IMR-90 (cell line): ENCODE data around the gene TIAM1. TPM values are rescaled to one million over a fixed set of nuclear protein-coding genes. Genes with fewer than 3 reads are reported as not detected.

Experiments
- ATAC-seq: fragments of 200-7000 bp; cut with Tn5 transposase; 2 replicates; pipeline ENCODE4 v1.9.1; 2020; ENCODE audit warnings: low read depth, mild to moderate bottlenecking, moderate library complexity
- BruUV-seq: library from RNA; stranded (reverse); fragments of 400-500 nt; replicated peaks from 2 replicates; lab custom pipeline; 2021; lab: Mats Ljungman, UMichigan
- CTCF ChIA-PET: fragments of 300-600 bp; formaldehyde crosslinking; extraction: SDS; loops from one replicate; lab custom pipeline; 2021; ENCODE audit warnings: antibody characterized with exemption; lab: Yijun Ruan, JAX
- POLR2A ChIA-PET: fragments of 300-600 bp; sonication (Branson Sonifier 250); formaldehyde crosslinking; loops from one replicate; lab custom pipeline; 2022; ENCODE audit warnings: antibody characterized with exemption; ENCODE audit not compliant: unreplicated experiment; lab: Charles Lee
- DNase-seq: peaks from one replicate; pipeline ENCODE4 v3.0.0; 2013
- H2AFZ ChIP-seq: replicated peaks from 2 replicates; pipeline ENCODE3; 2013; ENCODE audit warnings: low read length, mild to moderate bottlenecking; ENCODE audit not compliant: poor library complexity
- H2AK5ac ChIP-seq: 2 replicates; pipeline ENCODE4 v1.6.1; 2013; ENCODE audit warnings: low read depth, low read length, inconsistent platforms
- H2AK9ac ChIP-seq: replicated peaks from 2 replicates; pipeline ENCODE3; 2013; ENCODE audit warnings: mild to moderate bottlenecking, low read depth, low read length, moderate library complexity; ENCODE audit not compliant: poor library complexity
- H2BK120ac ChIP-seq: 2 replicates; pipeline ENCODE4 v1.6.1; 2013; ENCODE audit warnings: low read depth, low read length, inconsistent platforms
- H2BK15ac ChIP-seq: 3 replicates; pipeline ENCODE4 v1.6.1; 2013; ENCODE audit warnings: low read depth, low read length, inconsistent platforms
- H2BK20ac ChIP-seq: 2 replicates; pipeline ENCODE4 v1.6.1; 2013; ENCODE audit warnings: low read depth, mild to moderate bottlenecking, inconsistent platforms, low read length, moderate library complexity
- H2BK5ac ChIP-seq: 2 replicates; pipeline ENCODE4 v1.6.1; 2013; ENCODE audit warnings: mild to moderate bottlenecking, low read depth, low read length, inconsistent platforms; ENCODE audit not compliant: poor library complexity, severe bottlenecking
- H3K14ac ChIP-seq: replicated peaks from 2 replicates; pipeline ENCODE4 v1.6.1; 2013; ENCODE audit warnings: low read depth, low read length, inconsistent platforms
- H3K18ac ChIP-seq: 2 replicates; pipeline ENCODE4 v1.6.1; 2013; ENCODE audit warnings: low read depth, low read length, control low read depth
- H3K23ac ChIP-seq: 2 replicates; pipeline ENCODE4 v1.6.1; 2013; ENCODE audit warnings: low read depth, low read length, inconsistent platforms
- H3K27ac ChIP-seq: 2 replicates; pipeline ENCODE4 v1.5.1; 2013; ENCODE audit warnings: mild to moderate bottlenecking, control low read depth, low read length; ENCODE audit not compliant: insufficient read depth
- H3K27me3 ChIP-seq: 2 replicates; pipeline ENCODE4 v1.6.1; 2013; ENCODE audit warnings: low read length; ENCODE audit not compliant: control insufficient read depth, insufficient read depth
- H3K36me3 ChIP-seq: 2 replicates; pipeline ENCODE4 v1.6.1; 2013; ENCODE audit warnings: low read length, mixed read lengths; ENCODE audit not compliant: control insufficient read depth, insufficient read depth
- H3K4ac ChIP-seq: 2 replicates; pipeline ENCODE4 v1.6.1; 2013; ENCODE audit warnings: low read depth, low read length, inconsistent platforms
- H3K4me1 ChIP-seq: 2 replicates; pipeline ENCODE4 v1.6.1; 2013; ENCODE audit warnings: low read length, mixed read lengths; ENCODE audit not compliant: control insufficient read depth, insufficient read depth
- H3K4me2 ChIP-seq: 2 replicates; pipeline ENCODE4 v1.6.1; 2013; ENCODE audit warnings: low read depth, mild to moderate bottlenecking, control low read depth, low read length, moderate library complexity
- H3K4me3 ChIP-seq: 2 replicates; pipeline ENCODE4 v1.5.1; 2013; ENCODE audit warnings: low read depth, mild to moderate bottlenecking, control low read depth, low read length, moderate library complexity; ENCODE audit not compliant: insufficient read depth
- H3K56ac ChIP-seq: 2 replicates; pipeline ENCODE4 v1.6.1; 2013; ENCODE audit warnings: low read length, inconsistent platforms; ENCODE audit not compliant: insufficient read depth; ENCODE audit errors: extremely low read depth
- H3K79me1 ChIP-seq, 2 experiments: 2 replicates each; pipeline ENCODE4 v1.6.1; 2013; ENCODE audit warnings: low read length in 2 of 2, inconsistent platforms in 1 of 2, low read depth in 1 of 2
- H3K9ac ChIP-seq: 2 replicates; pipeline ENCODE4 v1.6.1; 2013; ENCODE audit warnings: low read depth, low read length, control low read depth
- H3K9me1 ChIP-seq: 2 replicates; pipeline ENCODE4 v1.6.1; 2013; ENCODE audit warnings: low read length, inconsistent platforms; ENCODE audit not compliant: insufficient read depth
- H3K9me3 ChIP-seq: 2 replicates; pipeline ENCODE4 v1.6.1; 2013; ENCODE audit warnings: low read length; ENCODE audit not compliant: control insufficient read depth, insufficient read depth
- H4K20me1 ChIP-seq: 2 replicates; pipeline ENCODE4 v1.6.1; 2013; ENCODE audit warnings: low read length, inconsistent platforms; ENCODE audit not compliant: insufficient read depth
- H4K5ac ChIP-seq: 2 replicates; pipeline ENCODE4 v1.6.1; 2013; ENCODE audit warnings: mild to moderate bottlenecking, low read depth, low read length, control low read depth
- H4K8ac ChIP-seq, 2 experiments: 2 replicates each; pipeline ENCODE4 v1.6.1; 2013; ENCODE audit warnings: low read depth in 2 of 2, low read length in 2 of 2, control low read depth in 1 of 2, inconsistent platforms in 1 of 2
- H4K91ac ChIP-seq: 2 replicates; pipeline ENCODE4 v1.6.1; 2013; ENCODE audit warnings: low read depth, low read length, inconsistent platforms; ENCODE audit not compliant: insufficient read depth
- MAZ ChIP-seq: IDR thresholded peaks from 2 replicates; pipeline ENCODE4 v1.6.1; 2012; ENCODE audit warnings: low read depth, mild to moderate bottlenecking, low read length, improper control_type of control experiment, moderate library complexity, borderline replicate concordance
- MXI1 ChIP-seq: IDR thresholded peaks from 2 replicates; pipeline ENCODE4 v1.6.1; 2012; ENCODE audit warnings: low read depth, mild to moderate bottlenecking, low read length, moderate library complexity, borderline replicate concordance
- RCOR1 ChIP-seq: IDR thresholded peaks from 2 replicates; pipeline ENCODE4 v1.6.1; 2012; ENCODE audit warnings: mild to moderate bottlenecking, low read length, improper control_type of control experiment; ENCODE audit not compliant: insufficient replicate concordance
- SMC3 ChIP-seq: fragments of 150-350 bp; IDR thresholded peaks from 2 replicates; pipeline ENCODE4 v1.6.1; 2016; ENCODE audit warnings: low read depth, mild to moderate bottlenecking, antibody characterized with exemption, low read length, moderate library complexity
- WGBS, 2 experiments: methylation state at CpG; one replicate each; pipeline versions ENCODE4 v1.1.5 to v1.1.7; 2013; ENCODE audit warnings: missing lambda C conversion rate in 2 of 2; ENCODE audit not compliant: insufficient read length in 1 of 2; ENCODE audit errors: extremely low coverage in 2 of 2; 5-methylcytosine and 5-hydroxymethylcytosine counted together
- dilution Hi-C: fragments of 300-500 bp; cut with HindIII; formaldehyde crosslinking; loops from one replicate; pipeline ENCODE4 v1.14.3; 2018; ENCODE audit warnings: low sequenced_read_pairs; ENCODE audit not compliant: unreplicated experiment
- in situ Hi-C: fragments of 300-500 bp; cut with MboI; formaldehyde crosslinking; loops from 3 replicates; pipeline ENCODE4 v1.14.3; 2019; ENCODE audit warnings: low sequenced_read_pairs, inconsistent platforms, mixed read lengths
- intact Hi-C: fragments of 100-400 bp; cut with micrococcal nuclease; formaldehyde crosslinking; loops from 2 replicates; pipeline ENCODE4 v1.10.0; 2022
- polyA plus RNA-seq, 3 experiments: library from polyadenylated mRNA; depleted of rRNA; stranded (reverse); fragments of >200 nt; gene quantifications; 2 replicates each; pipeline ENCODE4 v1.2.3, GENCODE V29; 2012; ENCODE audit warnings: low replicate concordance in 1 of 3
- total RNA-seq: library from RNA; depleted of rRNA; stranded (reverse); fragments of >200 nt; gene quantifications from 2 replicates; pipeline ENCODE4 v1.2.3, GENCODE V29; 2012
- TF ChIP-seq, protein P1 (sequence below): fragments of 150-350 bp; IDR thresholded peaks from 2 replicates; pipeline ENCODE4 v1.6.1; 2017; ENCODE audit warnings: mild to moderate bottlenecking, antibody characterized with exemption, low read length, low read depth

Gene TIAM1
- total and polyA plus RNA-seq, 2 of the 4 experiments (the other 2 are of a cell fraction): 2.9 to 9.3 TPM

DNA sequence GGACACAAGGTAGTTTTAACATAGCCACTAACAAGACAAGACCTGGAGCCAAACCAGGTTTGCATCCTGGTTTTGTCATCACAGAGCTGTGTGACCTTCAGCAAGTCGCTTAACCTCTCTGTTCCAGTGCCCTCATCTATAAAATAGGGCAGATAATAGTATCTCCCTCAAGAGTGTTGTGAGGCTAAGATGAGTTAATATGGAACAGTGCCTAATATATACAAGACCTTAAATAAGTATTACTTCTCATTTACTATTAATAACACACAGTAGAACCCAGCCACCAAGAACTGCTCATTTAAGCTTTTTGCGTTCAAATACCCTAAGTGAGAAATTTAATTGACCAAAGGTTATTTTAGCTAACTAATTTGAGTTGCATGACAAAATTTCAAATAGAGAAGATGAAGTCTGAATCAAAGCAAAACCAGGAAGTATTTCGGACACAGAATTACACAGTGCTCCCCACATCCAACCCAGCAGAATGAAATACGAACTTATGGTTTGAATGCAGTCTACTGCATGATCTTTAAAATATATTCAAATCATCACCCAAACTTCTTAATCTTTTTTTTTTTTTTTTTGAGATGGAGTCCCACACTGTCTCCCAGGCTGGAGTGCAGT, 181.9 kb downstream of the TIAM1 start:
- WGBS, 2 experiments: no CpG with 5 or more reads among the region's 4 CpGs
- H3K4me3 ChIP-seq: no peak overlapping the region
- H2BK20ac ChIP-seq: no peak overlapping the region
- H3K18ac ChIP-seq: no peak overlapping the region
- H3K23ac ChIP-seq: no peak overlapping the region
- H4K20me1 ChIP-seq: no peaks in the 10 kb centered on the region
- H2BK120ac ChIP-seq: no peak overlapping the region
- no peaks in the 10 kb centered on the region for H3K27me3 ChIP-seq
- H3K9me3 ChIP-seq: peaks cover 2% of the 10 kb centered on the region; the same call in 1 of the 2 replicates
- no peak overlapping the region for H2AK5ac ChIP-seq
- no peak overlapping the region for H4K8ac ChIP-seq
- H3K14ac ChIP-seq: no peak overlapping the region
- intact Hi-C loops: no loop called here
- TF ChIP-seq, protein P1, sequence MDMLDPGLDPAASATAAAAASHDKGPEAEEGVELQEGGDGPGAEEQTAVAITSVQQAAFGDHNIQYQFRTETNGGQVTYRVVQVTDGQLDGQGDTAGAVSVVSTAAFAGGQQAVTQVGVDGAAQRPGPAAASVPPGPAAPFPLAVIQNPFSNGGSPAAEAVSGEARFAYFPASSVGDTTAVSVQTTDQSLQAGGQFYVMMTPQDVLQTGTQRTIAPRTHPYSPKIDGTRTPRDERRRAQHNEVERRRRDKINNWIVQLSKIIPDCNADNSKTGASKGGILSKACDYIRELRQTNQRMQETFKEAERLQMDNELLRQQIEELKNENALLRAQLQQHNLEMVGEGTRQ: no peak
- TF ChIP-seq MXI1 (no peak), MAZ (no peak), SMC3 (no peak), RCOR1 (no peak)
- ATAC-seq (no peak), DNase-seq (no peak)
- dilution Hi-C loops: no loop called here
- H3K4ac ChIP-seq: no peak overlapping the region
- no peak overlapping the region for H3K56ac ChIP-seq
- H3K4me1 ChIP-seq: peaks cover 2% of the 10 kb centered on the region; the same call in 1 of the 2 replicates
- no peak overlapping the region for H2AFZ ChIP-seq
- H3K79me1 ChIP-seq: no peaks in the 10 kb centered on the region
- H2AK9ac ChIP-seq: no peak overlapping the region
- no peak overlapping the region for H4K91ac ChIP-seq
- H2BK5ac ChIP-seq: no peak overlapping the region
- H3K4me2 ChIP-seq: no peak overlapping the region
- no peaks in the 10 kb centered on the region for H3K9me1 ChIP-seq
- H3K36me3 ChIP-seq: no peaks in the 10 kb centered on the region
- no TSS peak for BruUV-seq
- no peak overlapping the region for H3K27ac ChIP-seq
- no peak overlapping the region for H3K9ac ChIP-seq
- in situ Hi-C loops: no loop called here
- ChIA-PET CTCF (interaction anchor here (1.0 kb wide), 1 partner anchor 11 kb away, joined by 4 read pairs; no protein-coding TSS in a partner anchor), POLR2A (no interaction called here)
- H2BK15ac ChIP-seq: no peak overlapping the region
- no peak overlapping the region for H4K5ac ChIP-seq
